Motor neuron (in vitro differentiated cells): Measurements from ENCODE around the gene SRP72. TPM values are rescaled to one million over a fixed set of nuclear protein-coding genes. Genes with fewer than 3 reads are reported as not detected.

Experiments used
- ATAC-seq, 8 experiments: fragments of 200-7000 bp; cut with Tn5 transposase; replicated peaks in 6 of 8; 2 replicates each; pipeline ENCODE4 v1.8.0; 2021; ENCODE audit warnings: mild to moderate bottlenecking in 8 of 8, moderate library complexity in 8 of 8
- H3K27ac ChIP-seq, 2 donors: fragments of 250-450 bp; sonication (Bioruptor Pico); 2 replicates each; pipeline ENCODE4 v1.9.0; 2021; ENCODE audit warnings: antibody characterized with exemption in 2 of 2, mild to moderate bottlenecking in 2 of 2, moderate library complexity in 1 of 2
- H3K4me1 ChIP-seq, 2 donors: fragments of 250-450 bp; sonication (Bioruptor Pico); replicated peaks in 1 of 2; 2 replicates each; pipeline ENCODE4 v1.6.1; 2021; ENCODE audit warnings: antibody characterized with exemption in 2 of 2, mild to moderate bottlenecking in 2 of 2, moderate library complexity in 1 of 2
- H3K4me3 ChIP-seq, 5 donors: fragments of 250-450 bp; sonication (Bioruptor Pico); 2 replicates each; pipeline ENCODE4 v1.9.0; 2021; ENCODE audit warnings: antibody characterized with exemption in 5 of 5, mild to moderate bottlenecking in 5 of 5, moderate library complexity in 4 of 5
- WGBS, 10 experiments: fragments of 450-650 bp; shearing (Covaris generic); methylation state at CpG; one replicate each; pipeline ENCODE4 v1.0.0; 2022; 5-methylcytosine and 5-hydroxymethylcytosine counted together
- in situ Hi-C, 9 experiments: fragments of 400-800 bp; cut with MboI; loops; one replicate each; pipeline ENCODE4 v1.15.0; 2021; ENCODE audit warnings: low sequenced_read_pairs in 9 of 9, low pct_unique_long_range_greater_than_20kb in 2 of 9; ENCODE audit not compliant: unreplicated experiment in 9 of 9
- total RNA-seq, 8 experiments: library from RNA; unstranded; fragments of 300-600 nt; gene quantifications; 2 replicates each; pipeline versions ENCODE4 v1.2.3 to v1.2.4, GENCODE V29; 2022

SRP72 gene
- total RNA-seq, 8 experiments from 2014 or later = 72.2 to 110 (median 92.2) TPM

- Histone ChIP-seq H3K27ac (no peak overlapping the region), H3K4me3 (peak overlapping the region in 1 of 5 donors; percentile 9), H3K4me1 (peaks cover 19 to 25% of the 10 kb centered on the region in 2 donors)
- no peak for ATAC-seq
- 63 to 100% (median 90%) methylated on average over 2 to 6 of the region's 6 CpGs for WGBS, 10 experiments
- in situ Hi-C loops = no loop called here
These were observed 2.2 kb downstream of the SRP72 start for GRCh38 chr4:56469489-56470210.

GRCh38 chr4:56475917-56476316 is 8.5 kb downstream of the SRP72 start:
- H3K27ac ChIP-seq = no peak overlapping the region
- H3K4me3 ChIP-seq = no peak overlapping the region
- no peaks in the 10 kb centered on the region for H3K4me1 ChIP-seq
- WGBS, 10 experiments = 71 to 100% (median 82%) methylated on average over 1 to 2 of the region's 2 CpGs; no CpG with 5 or more reads in 3 of the 10 experiments
- no peak for ATAC-seq
- in situ Hi-C loops = loop anchor here in 1 of 9 experiments (25.0 kb wide), 1 partner anchor 536 kb away; no protein-coding TSS in a partner anchor

- no peak overlapping the region for H3K4me3 ChIP-seq
- in situ Hi-C loops = loop anchor here in 1 of 9 experiments (25.0 kb wide), 1 partner anchor 535 kb away; no protein-coding TSS in a partner anchor
- WGBS, 10 experiments = 88 to 100% (median 97%) methylated on average over 2 to 5 of the region's 5 CpGs
- no peak for ATAC-seq
- H3K4me1 ChIP-seq = no peaks in the 10 kb centered on the region
- H3K27ac ChIP-seq = no peak overlapping the region
These were observed 9.8 kb downstream of the SRP72 start for GRCh38 chr4:56477192-56477702.

GRCh38 chr4:56480691-56481090 is 13.3 kb downstream of the SRP72 start:
- H3K4me1 ChIP-seq = no peaks in the 10 kb centered on the region
- in situ Hi-C loops = loop anchor here in 1 of 9 experiments (25.0 kb wide), 1 partner anchor 532 kb away; no protein-coding TSS in a partner anchor
- H3K27ac ChIP-seq = no peak overlapping the region
- ATAC-seq = no peak
- 87 to 100% (median 93%) methylated on average over 1 to 3 of the region's 3 CpGs for WGBS, 10 experiments
- H3K4me3 ChIP-seq = no peak overlapping the region

GRCh38 chr4:56496241-56496640 is 28.8 kb downstream of the SRP72 start:
- no peak for ATAC-seq
- 80 to 100% (median 100%) methylated on average over 1 of the region's 1 CpG; no CpG with 5 or more reads in 2 of the 10 experiments for WGBS, 10 experiments
- Histone ChIP-seq H3K4me1 (no peaks in the 10 kb centered on the region), H3K27ac (no peak overlapping the region), H3K4me3 (no peak overlapping the region)
- in situ Hi-C loops = loop anchor here in 1 of 9 experiments (25.0 kb wide), 1 partner anchor 516 kb away; no protein-coding TSS in a partner anchor

GRCh38 chr4:56505269-56506130 is 38.1 kb downstream of the SRP72 start, which contains the start of gene ARL9:
Gene ARL9, plus strand, starts transcription at chr4:56505791. Its CDS starts 72 bp downstream, at chr4:56505863.
- H3K4me1 ChIP-seq = peaks cover 0 to 4% of the 10 kb centered on the region in 2 donors
- WGBS, 10 experiments = 0 to 9% (median 4%) methylated on average over 2 to 32 of the region's 56 CpGs; no CpG with 5 or more reads in 2 of the 10 experiments
- H3K27ac ChIP-seq = no peak within 1 kb of the TSS
- in situ Hi-C loops = no loop called here
- ATAC-seq = peak; percentile 65 to 92 (median 80)
- H3K4me3 ChIP-seq = peak within 1 kb of the TSS; percentile 20 to 31 (median 25)

GRCh38 chr4:56511098-56511497 is 43.7 kb downstream of the SRP72 start:
- H3K4me1 ChIP-seq = peaks cover 0 to 1% of the 10 kb centered on the region in 2 donors
- no peak overlapping the region for H3K27ac ChIP-seq
- H3K4me3 ChIP-seq = no peak overlapping the region
- in situ Hi-C loops = no loop called here
- no peak for ATAC-seq

GRCh38 chr4:56512166-56512565 is 44.7 kb downstream of the SRP72 start:
- peak in 2 of 8 experiments; percentile 91 to 94 for ATAC-seq
- WGBS, 10 experiments = 0 to 100% (median 61%) methylated on average over 1 of the region's 1 CpG; no CpG with 5 or more reads in 2 of the 10 experiments
- in situ Hi-C loops = no loop called here

GRCh38 chr4:56513517-56513916 is 46.1 kb downstream of the SRP72 start:
- H3K27ac ChIP-seq = no peak overlapping the region
- H3K4me3 ChIP-seq = no peak overlapping the region
- in situ Hi-C loops = no loop called here
- whole genome bisulfite sequencing, 10 experiments = 33 to 100% (median 100%) methylated on average over 1 to 2 of the region's 2 CpGs; no CpG with 5 or more reads in 2 of the 10 experiments
- no peak for ATAC-seq
- no peaks in the 10 kb centered on the region for H3K4me1 ChIP-seq

More at GRCh38 chr4:56512166-56512565, 44.7 kb downstream of the SRP72 start:
- H3K4me1 ChIP-seq = no peaks in the 10 kb centered on the region
- no peak overlapping the region for H3K4me3 ChIP-seq
- no peak overlapping the region for H3K27ac ChIP-seq

- Histone ChIP-seq H3K4me3 (peak overlapping the region; percentile 44 to 95 (median 66)), H3K27ac (no peak overlapping the region), H3K4me1 (peaks cover 3% of the 10 kb centered on the region in 2 donors)
- in situ Hi-C loops = no loop called here
- ATAC-seq = peak; percentile 92 to 98 (median 97)
- WGBS, 10 experiments = 0 to 32% (median 7%) methylated on average over 1 to 13 of the region's 68 CpGs; no CpG with 5 or more reads in 4 of the 10 experiments
These were observed 63.1 kb downstream of the SRP72 start for GRCh38 chr4:56530269-56531148.

GRCh38 chr4:56531149-56531770 is 63.8 kb downstream of the SRP72 start:
- 4 to 100% (median 66%) methylated on average over 1 to 6 of the region's 11 CpGs; no CpG with 5 or more reads in 2 of the 10 experiments for WGBS, 10 experiments
- in situ Hi-C loops = no loop called here
- no peak for ATAC-seq
- no peak overlapping the region for H3K27ac ChIP-seq
- peak overlapping the region; percentile 44 to 95 (median 66) for H3K4me3 ChIP-seq
- peaks cover 3% of the 10 kb centered on the region in 2 donors for H3K4me1 ChIP-seq
